HCT116 (cell line): Measurements from ENCODE around the gene NRAP. TPM values are rescaled to one million over a fixed set of nuclear protein-coding genes. Genes with fewer than 3 reads are reported as not detected.

ENCODE experiments used
- ATAC-seq: fragments of 200-7000 bp; cut with Tn5 transposase; 2 replicates; pipeline ENCODE4 v1.9.1; 2020; ENCODE audit warnings: mild to moderate bottlenecking, moderate library complexity
- BruUV-seq: library from RNA; stranded (reverse); fragments of 400-500 nt; replicated peaks from 2 replicates; lab custom pipeline; 2021; lab: Mats Ljungman, UMichigan
- CTCF ChIA-PET: fragments of 300-600 bp; sonication (Branson Sonifier 250); formaldehyde crosslinking; loops from one replicate; lab custom pipeline; 2021; ENCODE audit warnings: antibody characterized with exemption; lab: Charles Lee
- POLR2A ChIA-PET: fragments of 300-600, 350-600 bp; sonication (Branson Sonifier 250); formaldehyde crosslinking; loops from one replicate; lab custom pipeline; 2021; ENCODE audit warnings: antibody characterized with exemption; lab: Charles Lee
- RAD21 ChIA-PET, 2 experiments: fragments of 300-600 bp; sonication (Branson Sonifier 250); formaldehyde crosslinking; loops; one replicate each; lab custom pipeline; 2023; ENCODE audit warnings: low total read pairs in 2 of 2; ENCODE audit not compliant: uncharacterized antibody in 2 of 2, unreplicated experiment in 2 of 2, low non-redundant PET in 1 of 2; lab: Charles Lee
- DNase-seq: peaks from one replicate; pipeline ENCODE4 v3.0.0-alpha.2; 2010; ENCODE audit warnings: low read depth, low spot score
- H2AFZ ChIP-seq: fragments of 200-600 bp; shearing (Covaris generic), sonication (generic); 2 replicates; pipeline ENCODE4 v1.6.1; 2017; ENCODE audit warnings: low read depth, mixed run types, mixed read lengths, antibody characterized with exemption, low read length; ENCODE audit not compliant: poor library complexity, severe bottlenecking
- H3K27ac ChIP-seq: 2 replicates; pipeline ENCODE4 v1.5.1; 2012; ENCODE audit warnings: low read depth, low read length
- H3K27me3 ChIP-seq: fragments of 200-600 bp; sonication (generic); 2 replicates; pipeline ENCODE4 v1.6.1; 2016; ENCODE audit warnings: mixed run types, low read length, mixed read lengths; ENCODE audit not compliant: insufficient read depth
- H3K36me3 ChIP-seq, 2 experiments: fragments of 200-500 bp in 1 of 2; fragments of 200-600 bp in 1 of 2; sonication (Bioruptor generic) in 1 of 2; sonication (generic) in 1 of 2; 2 replicates each; pipeline versions ENCODE4 v1.5.1 to v1.6.1; 2014 to 2016; ENCODE audit warnings: low read length in 2 of 2, inconsistent platforms in 1 of 2, mixed read lengths in 1 of 2, mixed run types in 1 of 2; ENCODE audit not compliant: insufficient read depth in 2 of 2, control insufficient read depth in 1 of 2
- H3K4me1 ChIP-seq, 2 experiments: fragments of 200-600 bp in 1 of 2; sonication (generic) in 1 of 2; 2 replicates each; pipeline versions ENCODE4 v1.5.1 to v1.6.1; 2012 to 2017; ENCODE audit warnings: low read length in 2 of 2, inconsistent platforms in 1 of 2, mild to moderate bottlenecking in 1 of 2, mixed read lengths in 1 of 2, mixed run types in 1 of 2, moderate library complexity in 1 of 2; ENCODE audit not compliant: insufficient read depth in 2 of 2, control insufficient read depth in 1 of 2
- H3K4me2 ChIP-seq: fragments of 200-600 bp; sonication (generic); 2 replicates; pipeline ENCODE4 v1.6.1; 2017; ENCODE audit warnings: mixed run types, low read length, mixed read lengths
- H3K4me3 ChIP-seq, 2 experiments: fragments of 200-600 bp in 1 of 2; sonication (generic) in 1 of 2; replicated peaks in 1 of 2; 2 replicates each; pipeline ENCODE4 v1.5.1; 2011 to 2016; ENCODE audit warnings: low read length in 2 of 2, control low read depth in 1 of 2, low read depth in 1 of 2, mild to moderate bottlenecking in 1 of 2, mixed read lengths in 1 of 2, mixed run types in 1 of 2
- H3K79me2 ChIP-seq: fragments of 200-600 bp; sonication (generic); 2 replicates; pipeline ENCODE4 v1.6.1; 2017; ENCODE audit warnings: mild to moderate bottlenecking, mixed run types, low read length, moderate library complexity, mixed read lengths; ENCODE audit not compliant: insufficient read depth
- H3K9ac ChIP-seq: fragments of 200-600 bp; sonication (generic); 2 replicates; pipeline ENCODE4 v1.6.1; 2016; ENCODE audit warnings: low read length, mixed read lengths
- H3K9me2 ChIP-seq: fragments of 200-600 bp; sonication (generic), shearing (Covaris generic); 2 replicates; pipeline ENCODE4 v1.6.1; 2017; ENCODE audit warnings: mixed run types, mild to moderate bottlenecking, moderate library complexity; ENCODE audit not compliant: insufficient read depth
- H3K9me3 ChIP-seq, 2 experiments: fragments of 200-500 bp in 1 of 2; fragments of 200-600 bp in 1 of 2; sonication (Bioruptor generic) in 1 of 2; sonication (generic) in 1 of 2; 2 replicates each; pipeline ENCODE4 v1.6.1; 2014 to 2017; ENCODE audit warnings: low read length in 2 of 2, mixed read lengths in 2 of 2, inconsistent platforms in 1 of 2, low read depth in 1 of 2, mild to moderate bottlenecking in 1 of 2, mixed run types in 1 of 2, moderate library complexity in 1 of 2; ENCODE audit not compliant: control insufficient read depth in 1 of 2, insufficient read depth in 1 of 2
- H4K20me1 ChIP-seq: fragments of 200-600 bp; sonication (generic), shearing (Covaris generic); 2 replicates; pipeline ENCODE4 v1.6.1; 2017; ENCODE audit warnings: mixed run types, mild to moderate bottlenecking, moderate library complexity; ENCODE audit not compliant: insufficient read depth
- ATF3 ChIP-seq: IDR thresholded peaks from 2 replicates; pipeline ENCODE4 v1.6.1; 2012
- CBX3 ChIP-seq: IDR thresholded peaks from 2 replicates; pipeline ENCODE4 v1.6.1; 2012; ENCODE audit warnings: low read depth
- CEBPB ChIP-seq: IDR thresholded peaks from 2 replicates; pipeline ENCODE4 v1.6.1; 2012; ENCODE audit warnings: low read depth
- EGR1 ChIP-seq: IDR thresholded peaks from 2 replicates; pipeline ENCODE4 v1.6.1; 2012; ENCODE audit warnings: low read depth
- EZH2phosphoT487 ChIP-seq: fragments of 200-600 bp; IDR thresholded peaks from 2 replicates; pipeline ENCODE4 v1.6.1; 2018; ENCODE audit warnings: antibody characterized with exemption, borderline replicate concordance
- FOSL1 ChIP-seq: IDR thresholded peaks from 2 replicates; pipeline ENCODE4 v1.6.1; 2012; ENCODE audit warnings: low read depth
- JUND ChIP-seq: IDR thresholded peaks from 2 replicates; pipeline ENCODE4 v1.6.1; 2012
- POLR2AphosphoS5 ChIP-seq: IDR thresholded peaks from 2 replicates; pipeline ENCODE4 v1.6.1; 2011; ENCODE audit warnings: mild to moderate bottlenecking, low read depth, low read length, moderate library complexity
- SIN3A ChIP-seq: IDR thresholded peaks from 2 replicates; pipeline ENCODE4 v1.6.1; 2012; ENCODE audit warnings: low read depth
- TCF7L2 ChIP-seq: IDR thresholded peaks from 2 replicates; pipeline ENCODE4 v1.7.0; 2011; ENCODE audit warnings: borderline replicate concordance, inconsistent platforms; ENCODE audit not compliant: insufficient read depth, insufficient read length; ENCODE audit errors: extremely low read depth
- intact Hi-C: fragments of 100-400 bp; cut with micrococcal nuclease; formaldehyde crosslinking; loops from 2 replicates; pipeline ENCODE4 v1.10.0; 2022
- total RNA-seq: library from RNA; stranded (reverse); gene quantifications from one replicate; pipeline ENCODE4 v1.2.1, GENCODE V29; 2021; ENCODE audit not compliant: unreplicated experiment
- TF ChIP-seq, protein P1 (sequence below): IDR thresholded peaks from 2 replicates; pipeline ENCODE4 v1.6.1; 2012; ENCODE audit warnings: low read depth
- TF ChIP-seq, protein P2 (sequence below), 3 experiments: fragments of 200-600 bp in 1 of 3; sonication (generic) in 1 of 3; IDR thresholded peaks in 2 of 3; conservative IDR thresholded peaks in 1 of 3; 2 replicates each; pipeline ENCODE4 v1.5.1; 2012 to 2017; ENCODE audit warnings: low read depth in 2 of 3, low read length in 2 of 3, antibody characterized with exemption in 1 of 3, borderline replicate concordance in 1 of 3, control low read depth in 1 of 3, mild to moderate bottlenecking in 1 of 3, mixed read lengths in 1 of 3, mixed run types in 1 of 3, moderate library complexity in 1 of 3; ENCODE audit not compliant: insufficient read depth in 1 of 3

Gene NRAP
- total RNA-seq, 1 experiment from 2014 or later = not detected

- no peaks in the 10 kb centered on the region for H3K79me2 ChIP-seq
- no peak overlapping the region for H3K4me2 ChIP-seq
- ChIA-PET RAD21 (no interaction called here), CTCF (no interaction called here), POLR2A (no interaction called here)
- ATAC-seq (no peak), DNase-seq (no peak)
- no peaks in the 10 kb centered on the region for H3K4me1 ChIP-seq
- H3K9me2 ChIP-seq = no peaks in the 10 kb centered on the region
- no TSS peak for BruUV-seq
- no peak overlapping the region for H2AFZ ChIP-seq
- no peak overlapping the region for H3K4me3 ChIP-seq
- TF ChIP-seq, protein P1, sequence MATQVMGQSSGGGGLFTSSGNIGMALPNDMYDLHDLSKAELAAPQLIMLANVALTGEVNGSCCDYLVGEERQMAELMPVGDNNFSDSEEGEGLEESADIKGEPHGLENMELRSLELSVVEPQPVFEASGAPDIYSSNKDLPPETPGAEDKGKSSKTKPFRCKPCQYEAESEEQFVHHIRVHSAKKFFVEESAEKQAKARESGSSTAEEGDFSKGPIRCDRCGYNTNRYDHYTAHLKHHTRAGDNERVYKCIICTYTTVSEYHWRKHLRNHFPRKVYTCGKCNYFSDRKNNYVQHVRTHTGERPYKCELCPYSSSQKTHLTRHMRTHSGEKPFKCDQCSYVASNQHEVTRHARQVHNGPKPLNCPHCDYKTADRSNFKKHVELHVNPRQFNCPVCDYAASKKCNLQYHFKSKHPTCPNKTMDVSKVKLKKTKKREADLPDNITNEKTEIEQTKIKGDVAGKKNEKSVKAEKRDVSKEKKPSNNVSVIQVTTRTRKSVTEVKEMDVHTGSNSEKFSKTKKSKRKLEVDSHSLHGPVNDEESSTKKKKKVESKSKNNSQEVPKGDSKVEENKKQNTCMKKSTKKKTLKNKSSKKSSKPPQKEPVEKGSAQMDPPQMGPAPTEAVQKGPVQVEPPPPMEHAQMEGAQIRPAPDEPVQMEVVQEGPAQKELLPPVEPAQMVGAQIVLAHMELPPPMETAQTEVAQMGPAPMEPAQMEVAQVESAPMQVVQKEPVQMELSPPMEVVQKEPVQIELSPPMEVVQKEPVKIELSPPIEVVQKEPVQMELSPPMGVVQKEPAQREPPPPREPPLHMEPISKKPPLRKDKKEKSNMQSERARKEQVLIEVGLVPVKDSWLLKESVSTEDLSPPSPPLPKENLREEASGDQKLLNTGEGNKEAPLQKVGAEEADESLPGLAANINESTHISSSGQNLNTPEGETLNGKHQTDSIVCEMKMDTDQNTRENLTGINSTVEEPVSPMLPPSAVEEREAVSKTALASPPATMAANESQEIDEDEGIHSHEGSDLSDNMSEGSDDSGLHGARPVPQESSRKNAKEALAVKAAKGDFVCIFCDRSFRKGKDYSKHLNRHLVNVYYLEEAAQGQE = no peak
- no peak for TF ChIP-seq TCF7L2
- no peak for TF ChIP-seq CEBPB
- no peak for TF ChIP-seq CBX3
- TF ChIP-seq JUND = no peak
- TF ChIP-seq POLR2AphosphoS5 = no peak
- no peak for TF ChIP-seq FOSL1
- TF ChIP-seq SIN3A = no peak
- TF ChIP-seq EGR1 = no peak
- TF ChIP-seq, protein P2, sequence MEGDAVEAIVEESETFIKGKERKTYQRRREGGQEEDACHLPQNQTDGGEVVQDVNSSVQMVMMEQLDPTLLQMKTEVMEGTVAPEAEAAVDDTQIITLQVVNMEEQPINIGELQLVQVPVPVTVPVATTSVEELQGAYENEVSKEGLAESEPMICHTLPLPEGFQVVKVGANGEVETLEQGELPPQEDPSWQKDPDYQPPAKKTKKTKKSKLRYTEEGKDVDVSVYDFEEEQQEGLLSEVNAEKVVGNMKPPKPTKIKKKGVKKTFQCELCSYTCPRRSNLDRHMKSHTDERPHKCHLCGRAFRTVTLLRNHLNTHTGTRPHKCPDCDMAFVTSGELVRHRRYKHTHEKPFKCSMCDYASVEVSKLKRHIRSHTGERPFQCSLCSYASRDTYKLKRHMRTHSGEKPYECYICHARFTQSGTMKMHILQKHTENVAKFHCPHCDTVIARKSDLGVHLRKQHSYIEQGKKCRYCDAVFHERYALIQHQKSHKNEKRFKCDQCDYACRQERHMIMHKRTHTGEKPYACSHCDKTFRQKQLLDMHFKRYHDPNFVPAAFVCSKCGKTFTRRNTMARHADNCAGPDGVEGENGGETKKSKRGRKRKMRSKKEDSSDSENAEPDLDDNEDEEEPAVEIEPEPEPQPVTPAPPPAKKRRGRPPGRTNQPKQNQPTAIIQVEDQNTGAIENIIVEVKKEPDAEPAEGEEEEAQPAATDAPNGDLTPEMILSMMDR (IDR thresholded peaks at IDR 0.05 in 2 of 3, conservative IDR thresholded peaks at IDR 0.05 in 1 of 3; ENCODE audit: borderline replicate concordance in 1 of 3, insufficient read depth in 1 of 3, low read depth in 2 of 3, low read length in 2 of 3) = no peak
- no peak for TF ChIP-seq EZH2phosphoT487
- no peak for TF ChIP-seq ATF3
- H3K9me3 ChIP-seq = no peaks in the 10 kb centered on the region
- H3K27ac ChIP-seq = no peak overlapping the region
- H3K27me3 ChIP-seq = peaks cover 69% of the 10 kb centered on the region
- H3K9ac ChIP-seq = no peak overlapping the region
- intact Hi-C loops = no loop called here
- H3K36me3 ChIP-seq = no peaks in the 10 kb centered on the region
- H4K20me1 ChIP-seq = no peaks in the 10 kb centered on the region
Observed at GRCh38 chr10:113621799-113622198, 42.0 kb downstream of the NRAP start.
